ENCODE results near the gene ULK4.

ULK4 gene

DNA sequence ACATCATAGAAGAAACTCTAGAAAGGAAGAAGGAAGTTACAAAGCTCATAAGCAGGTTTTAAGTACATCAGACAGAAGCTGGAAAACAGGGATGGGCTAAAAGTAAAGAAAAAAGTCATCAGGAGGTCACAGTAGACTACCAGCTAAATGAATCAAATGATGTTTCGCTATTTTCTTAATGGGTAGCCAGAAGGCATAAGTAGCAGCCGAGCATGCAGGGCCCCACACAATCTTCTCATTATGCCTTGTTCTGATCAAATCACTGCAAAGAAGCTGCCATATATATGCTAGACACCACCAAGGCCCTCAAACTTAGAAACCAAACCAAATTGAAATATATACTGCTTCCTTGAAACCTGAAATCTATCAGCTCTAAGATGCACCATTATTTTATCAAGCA lies 349.1 kb downstream of the ULK4 start:
- DNase-seq (ENCODE audit: low read depth) = no peak
- TF ChIP-seq, protein P1, sequence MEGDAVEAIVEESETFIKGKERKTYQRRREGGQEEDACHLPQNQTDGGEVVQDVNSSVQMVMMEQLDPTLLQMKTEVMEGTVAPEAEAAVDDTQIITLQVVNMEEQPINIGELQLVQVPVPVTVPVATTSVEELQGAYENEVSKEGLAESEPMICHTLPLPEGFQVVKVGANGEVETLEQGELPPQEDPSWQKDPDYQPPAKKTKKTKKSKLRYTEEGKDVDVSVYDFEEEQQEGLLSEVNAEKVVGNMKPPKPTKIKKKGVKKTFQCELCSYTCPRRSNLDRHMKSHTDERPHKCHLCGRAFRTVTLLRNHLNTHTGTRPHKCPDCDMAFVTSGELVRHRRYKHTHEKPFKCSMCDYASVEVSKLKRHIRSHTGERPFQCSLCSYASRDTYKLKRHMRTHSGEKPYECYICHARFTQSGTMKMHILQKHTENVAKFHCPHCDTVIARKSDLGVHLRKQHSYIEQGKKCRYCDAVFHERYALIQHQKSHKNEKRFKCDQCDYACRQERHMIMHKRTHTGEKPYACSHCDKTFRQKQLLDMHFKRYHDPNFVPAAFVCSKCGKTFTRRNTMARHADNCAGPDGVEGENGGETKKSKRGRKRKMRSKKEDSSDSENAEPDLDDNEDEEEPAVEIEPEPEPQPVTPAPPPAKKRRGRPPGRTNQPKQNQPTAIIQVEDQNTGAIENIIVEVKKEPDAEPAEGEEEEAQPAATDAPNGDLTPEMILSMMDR (conservative IDR thresholded peaks at IDR 0.05; ENCODE audit: low read length) = no peak
- H3K4me3 ChIP-seq (ENCODE audit: low read length) = no peak overlapping the region

DNA sequence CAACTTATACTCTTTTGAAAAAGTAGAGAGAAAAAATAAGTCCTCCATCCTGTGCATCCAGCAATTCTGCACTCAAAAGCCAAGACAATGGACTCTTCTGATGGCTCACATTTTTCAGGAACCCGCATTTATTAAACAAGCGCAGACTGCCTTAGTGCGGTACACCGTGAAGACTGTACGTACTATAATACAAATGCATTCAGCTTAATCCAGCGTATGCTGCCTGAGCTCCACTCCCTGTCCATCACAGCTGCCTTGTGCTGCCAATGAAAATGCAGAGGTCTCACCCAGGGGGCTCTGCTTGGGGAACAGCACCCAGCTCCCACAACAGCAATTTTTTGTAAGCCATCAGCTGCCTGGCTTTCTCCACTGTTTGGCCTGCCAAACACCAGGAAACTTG lies 350.9 kb downstream of the ULK4 start:
- no peak overlapping the region for H3K4me3 ChIP-seq (ENCODE audit: low read length)
- DNase-seq (ENCODE audit: low read depth) = no peak
- TF ChIP-seq, protein P1 (conservative IDR thresholded peaks at IDR 0.05; ENCODE audit: low read length) = no peak

DNA sequence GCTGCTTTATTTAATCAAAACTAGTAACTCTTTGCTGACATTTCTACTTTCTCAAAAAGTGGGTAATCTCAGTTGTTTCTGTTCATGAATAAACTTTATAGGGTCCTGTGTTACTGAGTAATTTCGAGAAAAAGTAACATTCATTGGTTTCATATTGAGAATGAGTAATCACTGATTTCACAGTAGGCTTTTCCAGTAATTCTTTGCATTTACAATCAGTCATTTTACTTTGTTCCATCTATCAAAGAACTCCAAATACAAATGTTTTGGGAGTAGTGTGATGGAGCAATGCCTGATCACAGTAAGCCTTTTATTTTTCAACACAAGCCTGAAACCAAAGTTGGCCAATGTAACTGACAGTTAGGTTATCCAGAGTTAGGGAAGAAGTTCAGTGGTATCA lies 353.6 kb downstream of the ULK4 start:
- TF ChIP-seq, protein P1 (conservative IDR thresholded peaks at IDR 0.05; ENCODE audit: low read length) = no peak
- H3K4me3 ChIP-seq (ENCODE audit: low read length) = no peak overlapping the region
- DNase-seq (ENCODE audit: low read depth) = no peak

DNA sequence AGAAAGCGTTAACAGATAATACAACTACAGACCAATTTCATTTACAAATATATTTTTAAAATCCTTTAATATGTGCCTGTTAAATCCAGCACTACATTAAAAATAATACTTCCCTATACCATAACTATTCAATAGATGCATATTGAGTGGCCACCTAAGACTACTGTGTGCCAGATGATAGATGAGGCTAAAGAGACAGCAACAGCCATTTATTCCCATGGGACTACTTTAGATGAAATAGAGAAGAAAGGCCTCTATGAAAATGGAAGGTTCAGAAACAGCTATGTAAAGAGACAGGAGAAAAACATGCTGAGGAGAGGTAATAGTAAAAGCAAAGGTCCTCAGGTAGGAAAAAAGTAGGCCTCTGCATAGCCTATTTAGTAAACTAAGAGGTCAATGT lies 358.1 kb downstream of the ULK4 start:
- DNase-seq (ENCODE audit: low read depth) = no peak

DNA sequence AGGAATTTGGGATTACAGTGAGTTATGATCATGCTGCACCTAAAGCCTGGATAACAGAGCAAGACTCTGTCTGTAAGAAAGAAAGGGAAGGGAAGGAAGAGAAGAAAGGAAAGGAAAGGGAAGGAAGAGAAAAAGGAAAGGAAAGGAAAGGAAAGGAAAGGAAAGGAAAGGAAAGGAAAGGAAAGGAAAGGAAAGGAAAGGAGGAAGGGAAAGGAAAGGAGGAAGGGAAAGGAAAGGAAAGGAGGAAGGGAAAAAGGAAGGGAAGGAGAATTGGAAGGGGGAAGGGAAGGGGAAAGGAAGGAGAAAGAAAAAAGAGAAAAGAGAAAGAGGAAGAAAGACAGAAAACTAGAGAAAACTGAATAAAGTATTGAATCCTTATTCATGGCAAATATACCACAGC lies 359.8 kb downstream of the ULK4 start:
- no peak overlapping the region for H3K4me3 ChIP-seq (ENCODE audit: low read length)
- TF ChIP-seq, protein P1 (conservative IDR thresholded peaks at IDR 0.05; ENCODE audit: low read length) = no peak
- DNase-seq (ENCODE audit: low read depth) = no peak

More for the DNA sequence above, 358.1 kb downstream of the ULK4 start:
- TF ChIP-seq, protein P1 (conservative IDR thresholded peaks at IDR 0.05; ENCODE audit: low read length) = no peak
- no peak overlapping the region for H3K4me3 ChIP-seq (ENCODE audit: low read length)

DNA sequence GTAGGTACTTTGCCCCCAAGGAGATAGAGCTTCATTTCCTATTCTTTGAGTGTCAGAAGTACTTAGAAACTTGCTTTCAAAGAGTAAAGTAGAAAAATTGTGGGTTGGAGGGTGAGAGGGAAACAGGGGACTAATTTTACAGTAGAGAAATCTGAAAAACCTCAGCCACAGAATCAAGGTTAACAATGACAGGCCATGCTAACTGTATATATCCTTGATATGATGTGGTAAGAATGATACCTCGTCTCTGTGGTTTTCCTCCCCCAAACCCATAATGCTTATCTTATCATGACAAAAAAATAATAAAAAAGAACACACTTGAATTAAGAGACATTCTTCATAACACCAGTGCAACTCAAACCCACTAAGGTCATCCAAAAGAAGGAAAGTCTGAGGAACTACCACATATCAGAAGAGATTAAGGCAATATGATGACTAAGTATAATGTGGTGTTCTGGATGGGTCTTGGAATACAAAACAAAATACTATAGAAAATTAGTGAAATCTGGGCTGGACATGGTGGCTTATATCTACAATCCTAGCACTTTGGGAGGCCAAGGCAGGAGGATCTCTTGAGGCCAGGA lies 360.4 kb downstream of the ULK4 start:
- no peak overlapping the region for H3K4me3 ChIP-seq (ENCODE audit: low read length)
- TF ChIP-seq, protein P1 (conservative IDR thresholded peaks at IDR 0.05; ENCODE audit: low read length) = no peak

DNA sequence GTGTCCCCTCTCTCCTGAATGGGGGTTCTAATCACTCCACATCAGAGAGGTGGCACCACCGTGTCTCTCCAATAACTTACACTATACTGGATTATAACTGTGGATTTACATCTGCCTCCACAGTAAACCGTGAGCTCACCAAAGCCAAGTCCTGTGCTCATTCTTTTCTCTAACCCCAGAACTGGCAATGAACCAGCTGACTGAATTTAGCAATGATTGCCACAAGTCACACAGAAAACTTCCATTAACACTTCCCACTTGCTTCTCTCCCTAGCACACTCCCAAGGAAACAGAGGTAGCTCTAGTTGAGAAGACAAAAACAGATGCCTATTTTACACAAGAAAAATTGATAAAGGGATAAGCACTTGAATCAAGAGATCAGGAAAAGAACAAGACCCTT lies 361.3 kb downstream of the ULK4 start:
- H3K4me3 ChIP-seq (ENCODE audit: low read length) = no peak overlapping the region

More for the DNA sequence above, 360.4 kb downstream of the ULK4 start:
- no peak for DNase-seq (ENCODE audit: low read depth)

More for the DNA sequence above, 361.3 kb downstream of the ULK4 start:
- peak; percentile 60 for DNase-seq (ENCODE audit: low read depth)
- TF ChIP-seq, protein P1 (conservative IDR thresholded peaks at IDR 0.05; ENCODE audit: low read length) = no peak

Measured in AG10803 (cell line).